Keratinocyte (primary cell): ENCODE measurements around the gene LCE1C. TPM values are rescaled to one million over a fixed set of nuclear protein-coding genes. Genes with fewer than 3 reads are reported as not detected.

Source experiments
- DNase-seq: peaks from one replicate; pipeline ENCODE4 v3.0.0-alpha.2; 2011; ENCODE audit warnings: low read depth, missing footprints, low spot score
- FAIRE-seq: peaks from 2 replicates; lab custom pipeline; 2011; peaks lifted over from hg19 to GRCh38; lab: Jason Lieb, UNC
- H2AFZ ChIP-seq: 2 replicates; pipeline ENCODE4 v1.6.0; 2012; ENCODE audit warnings: low read length, control low read depth, inconsistent platforms; ENCODE audit not compliant: control insufficient read depth
- H3K27ac ChIP-seq: 2 replicates; pipeline ENCODE4 v1.5.1; 2011; ENCODE audit warnings: low read length; ENCODE audit not compliant: control insufficient read depth, insufficient read depth
- H3K27me3 ChIP-seq: 3 replicates; pipeline ENCODE4 v1.6.0; 2011; ENCODE audit warnings: low read length; ENCODE audit not compliant: control insufficient read depth, insufficient read depth; ENCODE audit errors: extremely low read depth
- H3K36me3 ChIP-seq, 2 experiments: 2 replicates in 1 of 2; 3 replicates in 1 of 2; pipeline ENCODE4 v1.5.1; 2011; ENCODE audit warnings: low read length in 2 of 2, mild to moderate bottlenecking in 1 of 2; ENCODE audit not compliant: control insufficient read depth in 2 of 2, insufficient read depth in 2 of 2; ENCODE audit errors: extremely low read depth in 1 of 2
- H3K4me1 ChIP-seq: 3 replicates; pipeline ENCODE4 v1.5.1; 2011; ENCODE audit warnings: low read length; ENCODE audit not compliant: control insufficient read depth, insufficient read depth; ENCODE audit errors: extremely low read depth
- H3K4me2 ChIP-seq: 3 replicates; pipeline ENCODE4 v1.6.0; 2011; ENCODE audit warnings: low read depth, low read length; ENCODE audit not compliant: control insufficient read depth, insufficient read depth; ENCODE audit errors: extremely low read depth
- H3K4me3 ChIP-seq, 3 experiments: fragments of 200-600 bp in 1 of 3; sonication (generic) in 1 of 3; 2 replicates in 2 of 3; 3 replicates in 1 of 3; pipeline ENCODE4 v1.5.1; 2011 to 2016; ENCODE audit warnings: low read length in 3 of 3, mild to moderate bottlenecking in 3 of 3, control low read depth in 2 of 3, inconsistent platforms in 1 of 3, low read depth in 1 of 3, mixed read lengths in 1 of 3, mixed run types in 1 of 3, moderate library complexity in 1 of 3; ENCODE audit not compliant: control insufficient read depth in 2 of 3, insufficient read depth in 2 of 3; ENCODE audit errors: extremely low read depth in 1 of 3
- H3K79me2 ChIP-seq: 2 replicates; pipeline ENCODE4 v1.6.0; 2012; ENCODE audit warnings: low read length; ENCODE audit not compliant: control insufficient read depth, insufficient read depth
- H3K9ac ChIP-seq: 3 replicates; pipeline ENCODE4 v1.6.0; 2011; ENCODE audit warnings: low read length; ENCODE audit not compliant: control insufficient read depth, insufficient read depth; ENCODE audit errors: extremely low read depth
- H3K9me1 ChIP-seq: 3 replicates; pipeline ENCODE4 v1.6.0; 2011; ENCODE audit warnings: low read length; ENCODE audit not compliant: control insufficient read depth, insufficient read depth; ENCODE audit errors: extremely low read depth
- H3K9me3 ChIP-seq: 2 replicates; pipeline ENCODE4 v1.5.1; 2012; ENCODE audit warnings: low read depth, low read length; ENCODE audit not compliant: control insufficient read depth
- H4K20me1 ChIP-seq: 3 replicates; pipeline ENCODE4 v1.6.0; 2011; ENCODE audit warnings: low read length; ENCODE audit not compliant: control insufficient read depth, insufficient read depth; ENCODE audit errors: extremely low read depth
- CTCF ChIP-seq, 3 experiments: IDR thresholded peaks in 1 of 3; conservative IDR thresholded peaks in 1 of 3; optimal IDR thresholded peaks in 1 of 3; 2 replicates in 2 of 3; 3 replicates in 1 of 3; pipeline versions ENCODE3 to v1.5.1; 2011; ENCODE audit warnings: low read length in 3 of 3, mild to moderate bottlenecking in 3 of 3, moderate library complexity in 2 of 3, control low read depth in 1 of 3, inconsistent platforms in 1 of 3; ENCODE audit not compliant: insufficient read depth in 2 of 3; ENCODE audit errors: extremely low read depth in 1 of 3
- EZH2 ChIP-seq: IDR thresholded peaks from one replicate; pipeline ENCODE4 v1.6.1; 2012; ENCODE audit warnings: inconsistent platforms, mild to moderate bottlenecking, low read length, moderate library complexity
- dilution Hi-C: fragments of 300-500 bp; cut with MboI; formaldehyde crosslinking; loops from one replicate; pipeline ENCODE4 v1.7.0; 2020; ENCODE audit warnings: low sequenced_read_pairs; ENCODE audit not compliant: extremely low pct_ligation_motif_present
- polyA plus RNA-seq, 5 experiments: library from polyadenylated mRNA; depleted of rRNA in 3 of 5; stranded (reverse) in 3 of 5; stranded (forward) in 1 of 5; unstranded in 1 of 5; fragments of >200 nt; gene quantifications; 1 replicate in 1 of 5; 2 replicates in 3 of 5; 3 replicates in 1 of 5; pipeline versions ENCODE4 v1.2.1 to v1.2.3, GENCODE V29; 2011 to 2012; ENCODE audit warnings: missing spikeins in 2 of 5, low read depth in 1 of 5, low replicate concordance in 1 of 5

The LCE1C gene
- polyA plus RNA-seq, 1 donor (not counting 4 experiments of a cell fraction or from before 2014, with no cell fraction given), result 1.8 TPM

DNA sequence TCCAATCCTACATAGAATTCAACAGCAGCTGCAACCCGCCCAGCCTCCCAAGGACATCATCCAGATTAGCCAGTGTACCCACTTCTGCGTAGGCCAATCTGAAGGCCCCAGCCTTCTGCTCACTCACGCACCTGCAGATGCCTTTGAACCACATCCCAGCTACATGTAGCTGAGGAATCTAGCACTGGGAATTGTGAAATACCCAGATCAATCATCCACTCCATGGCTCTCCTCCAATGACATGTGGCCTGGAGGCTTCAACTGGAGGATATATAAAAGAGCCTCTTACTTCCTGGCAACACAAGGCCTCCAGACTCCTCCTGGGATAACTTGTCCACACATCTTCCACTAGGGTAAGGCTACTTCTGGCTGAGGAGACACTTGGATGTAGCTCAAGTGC lies 36.1 kb upstream of the LCE1C start, which contains the start of gene LCE6A:
Gene LCE6A, plus strand, starts transcription at position 301 of the 400 bp plus-strand sequence. CDS start 665 bp downstream, outside the sequence.
- H3K9me1 ChIP-seq, result no peaks in the 10 kb centered on the region
- H3K4me3 ChIP-seq, result no peak within 1 kb of the TSS
- no peak within 1 kb of the TSS for H2AFZ ChIP-seq
- no peaks in the 10 kb centered on the region for H3K9me3 ChIP-seq
- no peak within 1 kb of the TSS for H3K4me2 ChIP-seq
- H3K79me2 ChIP-seq, result no peaks in the 10 kb centered on the region
- H3K4me1 ChIP-seq, result peaks cover 4% of the 10 kb centered on the region
- H3K27ac ChIP-seq, result no peak within 1 kb of the TSS
- no peaks in the 10 kb centered on the region for H3K36me3 ChIP-seq
- no peak within 1 kb of the TSS for H3K9ac ChIP-seq
- no peak for FAIRE-seq
- no peaks in the 10 kb centered on the region for H4K20me1 ChIP-seq
- TF ChIP-seq CTCF (optimal IDR thresholded peaks at IDR 0.05 in 1 of 3, IDR thresholded peaks at IDR 0.05 in 1 of 3, conservative IDR thresholded peaks at IDR 0.05 in 1 of 3; ENCODE audit: extremely low read depth in 1 of 3, insufficient read depth in 2 of 3, low read length in 3 of 3) (no peak), EZH2 (no peak)
- no peak for DNase-seq
- dilution Hi-C loops, result no loop called here
- no peaks in the 10 kb centered on the region for H3K27me3 ChIP-seq

GRCh38 chr1:152836870-152837269 lies 30.4 kb upstream of the LCE1C start:
- Histone ChIP-seq H3K4me2 (no peak overlapping the region), H3K27me3 (no peaks in the 10 kb centered on the region), H3K9me1 (no peaks in the 10 kb centered on the region), H3K79me2 (no peaks in the 10 kb centered on the region), H3K36me3 (no peaks in the 10 kb centered on the region), H3K9me3 (no peaks in the 10 kb centered on the region), H4K20me1 (no peaks in the 10 kb centered on the region), H3K9ac (no peak overlapping the region), H3K4me3 (no peak overlapping the region), H3K27ac (no peak overlapping the region), H3K4me1 (no peaks in the 10 kb centered on the region), H2AFZ (no peak overlapping the region)
- dilution Hi-C loops, result no loop called here
- DNase-seq (no peak), FAIRE-seq (no peak)
- TF ChIP-seq EZH2 (no peak), CTCF (optimal IDR thresholded peaks at IDR 0.05 in 1 of 3, IDR thresholded peaks at IDR 0.05 in 1 of 3, conservative IDR thresholded peaks at IDR 0.05 in 1 of 3; ENCODE audit: extremely low read depth in 1 of 3, insufficient read depth in 2 of 3, low read length in 3 of 3) (no peak)
